ENCODE results near the gene FAM200B. TPM values are rescaled to one million over a fixed set of nuclear protein-coding genes. Genes with fewer than 3 reads are reported as not detected.

The FAM200B gene
- total RNA-seq, 1 donor from 2014 or later = 58.3 TPM

GRCh38 chr4:15716115-15716514 lies 34.5 kb downstream of the FAM200B start:
- H3K4me3 Mint-ChIP-seq = no peak overlapping the region
- Histone ChIP-seq H3K4me1 (no peaks in the 10 kb centered on the region), H3K4me2 (no peak overlapping the region), H3K27ac (no peak overlapping the region), H3K27me3 (no peaks in the 10 kb centered on the region), H2AFZ (replicated peaks) (no peak overlapping the region), H3K9ac (no peak overlapping the region), H3K9me3 (ENCODE audit: low read depth) (no peaks in the 10 kb centered on the region), H3K36me3 (no peaks in the 10 kb centered on the region), H3K79me2 (ENCODE audit: low read depth) (no peaks in the 10 kb centered on the region), H4K20me1 (ENCODE audit: low read depth) (no peaks in the 10 kb centered on the region), H3K4me3 (no peak overlapping the region), H3F3A (ENCODE audit: low read depth) (no peaks in the 10 kb centered on the region)
- H3K4me1 Mint-ChIP-seq = no peaks in the 10 kb centered on the region
- DNase-seq (ENCODE audit: low spot score) = no peak
- no peaks in the 10 kb centered on the region for H3K9me3 Mint-ChIP-seq
- H3K27me3 Mint-ChIP-seq (ENCODE audit: insufficient read depth, low read depth) = no peaks in the 10 kb centered on the region
- no peak overlapping the region for H3K27ac Mint-ChIP-seq
- TF ChIP-seq, protein P1, sequence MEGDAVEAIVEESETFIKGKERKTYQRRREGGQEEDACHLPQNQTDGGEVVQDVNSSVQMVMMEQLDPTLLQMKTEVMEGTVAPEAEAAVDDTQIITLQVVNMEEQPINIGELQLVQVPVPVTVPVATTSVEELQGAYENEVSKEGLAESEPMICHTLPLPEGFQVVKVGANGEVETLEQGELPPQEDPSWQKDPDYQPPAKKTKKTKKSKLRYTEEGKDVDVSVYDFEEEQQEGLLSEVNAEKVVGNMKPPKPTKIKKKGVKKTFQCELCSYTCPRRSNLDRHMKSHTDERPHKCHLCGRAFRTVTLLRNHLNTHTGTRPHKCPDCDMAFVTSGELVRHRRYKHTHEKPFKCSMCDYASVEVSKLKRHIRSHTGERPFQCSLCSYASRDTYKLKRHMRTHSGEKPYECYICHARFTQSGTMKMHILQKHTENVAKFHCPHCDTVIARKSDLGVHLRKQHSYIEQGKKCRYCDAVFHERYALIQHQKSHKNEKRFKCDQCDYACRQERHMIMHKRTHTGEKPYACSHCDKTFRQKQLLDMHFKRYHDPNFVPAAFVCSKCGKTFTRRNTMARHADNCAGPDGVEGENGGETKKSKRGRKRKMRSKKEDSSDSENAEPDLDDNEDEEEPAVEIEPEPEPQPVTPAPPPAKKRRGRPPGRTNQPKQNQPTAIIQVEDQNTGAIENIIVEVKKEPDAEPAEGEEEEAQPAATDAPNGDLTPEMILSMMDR (IDR thresholded peaks at IDR 0.05) = no peak
- TF ChIP-seq EZH2phosphoT487 (IDR thresholded peaks at IDR 0.05) (no peak), EZH2 (IDR thresholded peaks at IDR 0.05) (no peak)
- no peaks in the 10 kb centered on the region for H3K36me3 Mint-ChIP-seq

DNA sequence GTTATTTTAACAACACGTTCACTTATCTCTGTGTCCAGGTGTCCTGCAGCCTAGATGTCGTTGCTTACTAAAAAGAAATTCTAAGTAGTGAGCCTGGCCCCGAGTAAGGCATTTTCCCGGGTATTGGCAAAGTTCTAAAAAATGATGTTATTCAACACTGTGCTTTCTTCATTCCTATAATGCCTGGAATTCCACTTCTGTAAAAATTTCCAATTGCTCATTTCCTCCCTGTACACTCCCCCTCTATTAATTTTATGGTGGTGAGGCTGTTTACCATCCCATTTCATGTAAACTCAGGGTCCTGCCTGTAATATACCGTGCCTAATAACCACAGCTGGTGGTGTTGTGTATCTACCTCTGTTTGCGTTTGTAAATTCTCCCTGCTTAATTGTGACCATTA lies 35.5 kb downstream of the FAM200B start:
- Histone ChIP-seq H3K79me2 (ENCODE audit: low read depth) (no peaks in the 10 kb centered on the region), H3K27me3 (no peaks in the 10 kb centered on the region), H3K9ac (no peak overlapping the region), H3K27ac (no peak overlapping the region), H3K9me3 (ENCODE audit: low read depth) (no peaks in the 10 kb centered on the region), H3K36me3 (no peaks in the 10 kb centered on the region), H3K4me1 (no peaks in the 10 kb centered on the region), H3K4me3 (no peak overlapping the region), H2AFZ (replicated peaks) (no peak overlapping the region), H3K4me2 (no peak overlapping the region), H4K20me1 (ENCODE audit: low read depth) (no peaks in the 10 kb centered on the region), H3F3A (ENCODE audit: low read depth) (no peaks in the 10 kb centered on the region)
- TF ChIP-seq EZH2phosphoT487 (IDR thresholded peaks at IDR 0.05) = no peak
- no peak for TF ChIP-seq EZH2 (IDR thresholded peaks at IDR 0.05)
- TF ChIP-seq, protein P1 (IDR thresholded peaks at IDR 0.05) = no peak
- no peak for DNase-seq (ENCODE audit: low spot score)
- no peak overlapping the region for H3K4me3 Mint-ChIP-seq
- H3K4me1 Mint-ChIP-seq = no peaks in the 10 kb centered on the region
- no peaks in the 10 kb centered on the region for H3K36me3 Mint-ChIP-seq
- H3K27me3 Mint-ChIP-seq (ENCODE audit: insufficient read depth, low read depth) = no peaks in the 10 kb centered on the region
- no peaks in the 10 kb centered on the region for H3K9me3 Mint-ChIP-seq
- no peak overlapping the region for H3K27ac Mint-ChIP-seq

DNA sequence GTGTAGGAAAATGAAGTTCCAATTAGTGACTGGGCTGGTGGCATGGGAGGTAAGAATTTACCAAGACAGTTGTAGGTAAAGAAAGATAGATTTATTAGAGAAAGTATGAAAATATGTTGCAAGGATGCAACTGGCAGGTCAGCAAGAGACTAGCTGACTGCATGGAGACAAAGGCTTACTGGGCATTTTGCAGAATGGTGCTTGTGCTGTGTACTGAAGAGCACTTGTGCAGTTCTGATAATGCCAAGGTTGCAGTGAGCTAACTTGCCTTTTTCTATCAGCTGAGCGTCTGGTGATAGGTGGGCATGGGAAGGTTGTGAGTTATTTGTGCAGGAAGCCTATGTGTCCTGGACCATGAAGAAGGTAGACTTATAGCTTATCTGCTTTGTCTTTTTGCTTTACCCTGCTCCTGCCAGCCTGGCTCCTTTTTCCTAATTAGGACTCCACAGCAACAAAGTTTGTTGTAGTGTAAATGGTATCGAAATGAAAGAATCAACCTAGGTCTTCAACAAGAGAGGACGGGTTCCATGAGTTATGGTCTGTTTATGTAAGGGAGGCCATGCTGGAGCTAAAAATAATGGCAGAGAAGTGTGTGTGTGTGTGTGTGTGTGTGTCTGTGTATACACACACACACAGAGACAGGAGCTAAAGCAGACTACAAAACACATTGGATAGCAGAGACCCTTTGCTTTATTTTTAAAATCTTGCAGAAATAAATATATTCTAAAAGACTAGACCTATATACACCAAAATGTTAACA lies 36.2 kb downstream of the FAM200B start:
- DNase-seq (ENCODE audit: low spot score) = no peak
- no peak overlapping the region for H3K4me3 ChIP-seq
- H3K27ac ChIP-seq = no peak overlapping the region
- TF ChIP-seq, protein P1 (IDR thresholded peaks at IDR 0.05) = no peak
- TF ChIP-seq EZH2phosphoT487 (IDR thresholded peaks at IDR 0.05) (no peak), EZH2 (IDR thresholded peaks at IDR 0.05) (no peak)
- no peak overlapping the region for H2AFZ ChIP-seq (replicated peaks)
- no peaks in the 10 kb centered on the region for H3K9me3 ChIP-seq (ENCODE audit: low read depth)
- Mint-ChIP-seq H3K9me3 (no peaks in the 10 kb centered on the region), H3K27me3 (ENCODE audit: insufficient read depth, low read depth) (no peaks in the 10 kb centered on the region), H3K36me3 (no peaks in the 10 kb centered on the region), H3K27ac (no peak overlapping the region), H3K4me1 (no peaks in the 10 kb centered on the region), H3K4me3 (no peak overlapping the region)
- no peaks in the 10 kb centered on the region for H3K36me3 ChIP-seq
- no peaks in the 10 kb centered on the region for H3F3A ChIP-seq (ENCODE audit: low read depth)
- H3K4me1 ChIP-seq = no peaks in the 10 kb centered on the region
- H3K27me3 ChIP-seq = no peaks in the 10 kb centered on the region
- no peak overlapping the region for H3K4me2 ChIP-seq
- H3K9ac ChIP-seq = no peak overlapping the region
- no peaks in the 10 kb centered on the region for H4K20me1 ChIP-seq (ENCODE audit: low read depth)
- H3K79me2 ChIP-seq (ENCODE audit: low read depth) = no peaks in the 10 kb centered on the region

Data from neural progenitor cell (in vitro differentiated cells).